Measurements from ENCODE around the gene CD300LF.

CD300LF gene

GRCh38 chr17:74731347-74731605, 18.6 kb upstream of the CD300LF start:
- Histone ChIP-seq H3K9me3 (ENCODE audit: control insufficient read depth in 2 of 2, low read length in 2 of 2) (no peaks in the 10 kb centered on the region), H3K27me3 (ENCODE audit: control insufficient read depth in 2 of 2, insufficient read depth in 2 of 2, low read length in 2 of 2) (peaks cover 0 to 3% of the 10 kb centered on the region in 2 donors), H3K9ac (ENCODE audit: low read depth in 1 of 2, low read length in 2 of 2) (no peak overlapping the region)

GRCh38 chr17:74730491-74731346, 18.0 kb upstream of the CD300LF start:
- no peak overlapping the region for H3K27ac ChIP-seq (ENCODE audit: low read depth in 2 of 2, low read length in 2 of 2)
- peaks cover 0 to 3% of the 10 kb centered on the region in 2 donors for H3K27me3 ChIP-seq (ENCODE audit: control insufficient read depth in 2 of 2, insufficient read depth in 2 of 2, low read length in 2 of 2)
- no peak overlapping the region for H3K9ac ChIP-seq (ENCODE audit: low read depth in 1 of 2, low read length in 2 of 2)
- no peaks in the 10 kb centered on the region for H3K36me3 ChIP-seq (ENCODE audit: control insufficient read depth in 2 of 2, insufficient read depth in 2 of 2, low read length in 2 of 2)
- H3K4me3 ChIP-seq (ENCODE audit: low read length in 2 of 2) = no peak overlapping the region
- H3K9me3 ChIP-seq (ENCODE audit: control insufficient read depth in 2 of 2, low read length in 2 of 2) = no peaks in the 10 kb centered on the region
- no peaks in the 10 kb centered on the region for H3K4me1 ChIP-seq (ENCODE audit: control insufficient read depth in 2 of 2, insufficient read depth in 2 of 2, low read length in 2 of 2)

More at GRCh38 chr17:74731347-74731605, 18.6 kb upstream of the CD300LF start:
- no peak overlapping the region for H3K27ac ChIP-seq (ENCODE audit: low read depth in 2 of 2, low read length in 2 of 2)
- no peak overlapping the region for H3K4me3 ChIP-seq (ENCODE audit: low read length in 2 of 2)
- no peaks in the 10 kb centered on the region for H3K4me1 ChIP-seq (ENCODE audit: control insufficient read depth in 2 of 2, insufficient read depth in 2 of 2, low read length in 2 of 2)
- no peaks in the 10 kb centered on the region for H3K36me3 ChIP-seq (ENCODE audit: control insufficient read depth in 2 of 2, insufficient read depth in 2 of 2, low read length in 2 of 2)

DNA sequence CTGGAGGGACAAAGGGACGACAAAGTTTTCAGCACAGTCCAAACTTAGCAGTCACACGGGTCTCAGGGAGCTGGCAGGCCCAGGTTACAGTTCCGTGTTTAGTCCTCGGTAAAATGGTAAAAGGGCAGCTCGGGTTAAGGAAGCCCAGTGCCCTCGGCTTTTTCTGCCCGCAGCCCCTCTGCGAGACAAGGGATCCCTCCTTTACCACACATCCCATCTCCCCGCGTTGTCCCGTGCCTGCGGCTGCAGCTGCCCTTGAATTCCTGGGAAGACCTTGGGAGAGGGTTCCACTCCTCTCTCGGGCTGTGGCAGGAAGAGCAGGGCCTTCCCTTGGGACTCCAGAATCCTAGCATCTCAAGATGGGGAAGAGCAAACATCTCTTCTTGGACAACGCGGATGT, 17.1 kb upstream of the CD300LF start:
- no peaks in the 10 kb centered on the region for H3K36me3 ChIP-seq (ENCODE audit: control insufficient read depth in 2 of 2, insufficient read depth in 2 of 2, low read length in 2 of 2)
- no peak overlapping the region for H3K4me3 ChIP-seq (ENCODE audit: low read length in 2 of 2)
- no peak overlapping the region for H3K9ac ChIP-seq (ENCODE audit: low read depth in 1 of 2, low read length in 2 of 2)
- H3K4me1 ChIP-seq (ENCODE audit: control insufficient read depth in 2 of 2, insufficient read depth in 2 of 2, low read length in 2 of 2) = no peaks in the 10 kb centered on the region
- peaks cover 0 to 3% of the 10 kb centered on the region in 2 donors for H3K27me3 ChIP-seq (ENCODE audit: control insufficient read depth in 2 of 2, insufficient read depth in 2 of 2, low read length in 2 of 2)
- no peak overlapping the region for H3K27ac ChIP-seq (ENCODE audit: low read depth in 2 of 2, low read length in 2 of 2)
- no peaks in the 10 kb centered on the region for H3K9me3 ChIP-seq (ENCODE audit: control insufficient read depth in 2 of 2, low read length in 2 of 2)

- peaks cover 0 to 3% of the 10 kb centered on the region in 2 donors for H3K27me3 ChIP-seq (ENCODE audit: control insufficient read depth in 2 of 2, insufficient read depth in 2 of 2, low read length in 2 of 2)
- H3K4me3 ChIP-seq (ENCODE audit: low read length in 2 of 2) = no peak overlapping the region
- H3K9ac ChIP-seq (ENCODE audit: low read depth in 1 of 2, low read length in 2 of 2) = no peak overlapping the region
- H3K4me1 ChIP-seq (ENCODE audit: control insufficient read depth in 2 of 2, insufficient read depth in 2 of 2, low read length in 2 of 2) = no peaks in the 10 kb centered on the region
- H3K27ac ChIP-seq (ENCODE audit: low read depth in 2 of 2, low read length in 2 of 2) = no peak overlapping the region
- no peaks in the 10 kb centered on the region for H3K36me3 ChIP-seq (ENCODE audit: control insufficient read depth in 2 of 2, insufficient read depth in 2 of 2, low read length in 2 of 2)
- H3K9me3 ChIP-seq (ENCODE audit: control insufficient read depth in 2 of 2, low read length in 2 of 2) = no peaks in the 10 kb centered on the region
These were observed 16.6 kb upstream of the CD300LF start for GRCh38 chr17:74729368-74729767.

GRCh38 chr17:74728702-74729075, 16.0 kb upstream of the CD300LF start:
- no peak overlapping the region for H3K27ac ChIP-seq (ENCODE audit: low read depth in 2 of 2, low read length in 2 of 2)
- H3K4me3 ChIP-seq (ENCODE audit: low read length in 2 of 2) = no peak overlapping the region
- no peaks in the 10 kb centered on the region for H3K4me1 ChIP-seq (ENCODE audit: control insufficient read depth in 2 of 2, insufficient read depth in 2 of 2, low read length in 2 of 2)
- no peaks in the 10 kb centered on the region for H3K36me3 ChIP-seq (ENCODE audit: control insufficient read depth in 2 of 2, insufficient read depth in 2 of 2, low read length in 2 of 2)
- peaks cover 0 to 3% of the 10 kb centered on the region in 2 donors for H3K27me3 ChIP-seq (ENCODE audit: control insufficient read depth in 2 of 2, insufficient read depth in 2 of 2, low read length in 2 of 2)
- H3K9me3 ChIP-seq (ENCODE audit: control insufficient read depth in 2 of 2, low read length in 2 of 2) = no peaks in the 10 kb centered on the region
- H3K9ac ChIP-seq (ENCODE audit: low read depth in 1 of 2, low read length in 2 of 2) = no peak overlapping the region

- Histone ChIP-seq H3K9me3 (ENCODE audit: control insufficient read depth in 2 of 2, low read length in 2 of 2) (no peaks in the 10 kb centered on the region), H3K4me3 (ENCODE audit: low read length in 2 of 2) (no peak overlapping the region), H3K9ac (ENCODE audit: low read depth in 1 of 2, low read length in 2 of 2) (no peak overlapping the region), H3K4me1 (ENCODE audit: control insufficient read depth in 2 of 2, insufficient read depth in 2 of 2, low read length in 2 of 2) (no peaks in the 10 kb centered on the region), H3K27ac (ENCODE audit: low read depth in 2 of 2, low read length in 2 of 2) (no peak overlapping the region), H3K27me3 (ENCODE audit: control insufficient read depth in 2 of 2, insufficient read depth in 2 of 2, low read length in 2 of 2) (peaks cover 0 to 3% of the 10 kb centered on the region in 2 donors), H3K36me3 (ENCODE audit: control insufficient read depth in 2 of 2, insufficient read depth in 2 of 2, low read length in 2 of 2) (no peaks in the 10 kb centered on the region)
These were observed 15.4 kb upstream of the CD300LF start for GRCh38 chr17:74728033-74728701.

DNA sequence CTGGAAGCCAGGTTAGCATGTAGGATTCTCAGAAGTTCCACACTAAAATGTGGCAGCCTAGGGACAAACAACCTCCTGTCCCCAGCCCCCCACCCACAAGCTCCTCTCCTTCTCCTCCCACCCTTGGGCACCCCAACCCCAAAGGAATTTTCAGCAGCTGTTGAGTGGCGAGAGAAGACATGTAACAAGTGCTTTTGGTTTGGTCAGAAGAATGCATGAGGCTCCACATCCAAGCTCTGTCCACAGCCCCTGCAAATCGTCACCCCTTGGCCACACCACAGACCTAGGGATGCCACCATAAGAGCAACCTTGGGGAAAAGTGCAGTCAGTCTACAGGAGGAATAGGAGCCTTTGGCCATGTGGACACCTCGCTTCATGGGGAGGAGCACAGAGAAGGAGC, 12.4 kb upstream of the CD300LF start:
- Histone ChIP-seq H3K27ac (ENCODE audit: low read depth in 2 of 2, low read length in 2 of 2) (no peak overlapping the region), H3K9ac (ENCODE audit: low read depth in 1 of 2, low read length in 2 of 2) (no peak overlapping the region), H3K36me3 (ENCODE audit: control insufficient read depth in 2 of 2, insufficient read depth in 2 of 2, low read length in 2 of 2) (no peaks in the 10 kb centered on the region), H3K27me3 (ENCODE audit: control insufficient read depth in 2 of 2, insufficient read depth in 2 of 2, low read length in 2 of 2) (no peaks in the 10 kb centered on the region), H3K9me3 (ENCODE audit: control insufficient read depth in 2 of 2, low read length in 2 of 2) (no peaks in the 10 kb centered on the region), H3K4me3 (ENCODE audit: low read length in 2 of 2) (no peak overlapping the region), H3K4me1 (ENCODE audit: control insufficient read depth in 2 of 2, insufficient read depth in 2 of 2, low read length in 2 of 2) (no peaks in the 10 kb centered on the region)

- Histone ChIP-seq H3K27me3 (ENCODE audit: control insufficient read depth in 2 of 2, insufficient read depth in 2 of 2, low read length in 2 of 2) (no peaks in the 10 kb centered on the region), H3K36me3 (ENCODE audit: control insufficient read depth in 2 of 2, insufficient read depth in 2 of 2, low read length in 2 of 2) (no peaks in the 10 kb centered on the region), H3K27ac (ENCODE audit: low read depth in 2 of 2, low read length in 2 of 2) (no peak overlapping the region), H3K4me1 (ENCODE audit: control insufficient read depth in 2 of 2, insufficient read depth in 2 of 2, low read length in 2 of 2) (no peaks in the 10 kb centered on the region), H3K9ac (ENCODE audit: low read depth in 1 of 2, low read length in 2 of 2) (no peak overlapping the region), H3K9me3 (ENCODE audit: control insufficient read depth in 2 of 2, low read length in 2 of 2) (no peaks in the 10 kb centered on the region), H3K4me3 (ENCODE audit: low read length in 2 of 2) (no peak overlapping the region)
These were observed 11.2 kb upstream of the CD300LF start for GRCh38 chr17:74723891-74724290.

GRCh38 chr17:74722782-74723181, 10.1 kb upstream of the CD300LF start:
- no peaks in the 10 kb centered on the region for H3K36me3 ChIP-seq (ENCODE audit: control insufficient read depth in 2 of 2, insufficient read depth in 2 of 2, low read length in 2 of 2)
- no peaks in the 10 kb centered on the region for H3K9me3 ChIP-seq (ENCODE audit: control insufficient read depth in 2 of 2, low read length in 2 of 2)
- H3K4me3 ChIP-seq (ENCODE audit: low read length in 2 of 2) = no peak overlapping the region
- H3K27me3 ChIP-seq (ENCODE audit: control insufficient read depth in 2 of 2, insufficient read depth in 2 of 2, low read length in 2 of 2) = no peaks in the 10 kb centered on the region
- H3K9ac ChIP-seq (ENCODE audit: low read depth in 1 of 2, low read length in 2 of 2) = no peak overlapping the region
- H3K27ac ChIP-seq (ENCODE audit: low read depth in 2 of 2, low read length in 2 of 2) = no peak overlapping the region
- no peaks in the 10 kb centered on the region for H3K4me1 ChIP-seq (ENCODE audit: control insufficient read depth in 2 of 2, insufficient read depth in 2 of 2, low read length in 2 of 2)

- no peak overlapping the region for H3K9ac ChIP-seq (ENCODE audit: low read depth in 1 of 2, low read length in 2 of 2)
- H3K36me3 ChIP-seq (ENCODE audit: control insufficient read depth in 2 of 2, insufficient read depth in 2 of 2, low read length in 2 of 2) = no peaks in the 10 kb centered on the region
- peaks cover 0 to 2% of the 10 kb centered on the region in 2 donors for H3K27me3 ChIP-seq (ENCODE audit: control insufficient read depth in 2 of 2, insufficient read depth in 2 of 2, low read length in 2 of 2)
- no peak overlapping the region for H3K4me3 ChIP-seq (ENCODE audit: low read length in 2 of 2)
- no peaks in the 10 kb centered on the region for H3K9me3 ChIP-seq (ENCODE audit: control insufficient read depth in 2 of 2, low read length in 2 of 2)
- no peaks in the 10 kb centered on the region for H3K4me1 ChIP-seq (ENCODE audit: control insufficient read depth in 2 of 2, insufficient read depth in 2 of 2, low read length in 2 of 2)
- no peak overlapping the region for H3K27ac ChIP-seq (ENCODE audit: low read depth in 2 of 2, low read length in 2 of 2)
These were observed 7.8 kb upstream of the CD300LF start for GRCh38 chr17:74720506-74720905.
